Fibroblast of lung (primary cell): Measurements from ENCODE around the gene OPA1. TPM values are rescaled to one million over a fixed set of nuclear protein-coding genes. Genes with fewer than 3 reads are reported as not detected.

Experiments
- DNase-seq, 2 donors: peaks; one replicate each; pipeline versions ENCODE4 v3.0.0 to v3.0.0-alpha.2; 2010; ENCODE audit warnings: low read depth in 2 of 2
- H2AFZ ChIP-seq: 2 replicates; pipeline ENCODE4 v1.5.1; 2012; ENCODE audit warnings: low read length, control low read depth, inconsistent platforms
- H3K27ac ChIP-seq: 2 replicates; pipeline ENCODE4 v1.5.1; 2011; ENCODE audit warnings: low read length, control low read depth; ENCODE audit not compliant: insufficient read depth
- H3K27me3 ChIP-seq: 2 replicates; pipeline ENCODE4 v1.5.1; 2011; ENCODE audit warnings: mild to moderate bottlenecking, low read length; ENCODE audit not compliant: control insufficient read depth, insufficient read depth
- H3K36me3 ChIP-seq: 2 replicates; pipeline ENCODE4 v1.5.1; 2011; ENCODE audit warnings: low read length; ENCODE audit not compliant: control insufficient read depth, insufficient read depth
- H3K4me1 ChIP-seq: 2 replicates; pipeline ENCODE4 v1.5.1; 2011; ENCODE audit warnings: low read length; ENCODE audit not compliant: control insufficient read depth, insufficient read depth; ENCODE audit errors: extremely low read depth
- H3K4me2 ChIP-seq: 2 replicates; pipeline ENCODE4 v1.5.1; 2011; ENCODE audit warnings: low read length, control low read depth; ENCODE audit not compliant: insufficient read depth; ENCODE audit errors: extremely low read depth
- H3K4me3 ChIP-seq, 4 experiments: fragments of 200-600 bp in 1 of 4; sonication (generic) in 1 of 4; replicated peaks in 1 of 4; 2 replicates each; pipeline ENCODE4 v1.5.1; 2011 to 2016; ENCODE audit warnings: low read length in 4 of 4, low read depth in 3 of 4, mild to moderate bottlenecking in 3 of 4, control low read depth in 2 of 4, inconsistent platforms in 1 of 4, mixed read lengths in 1 of 4; ENCODE audit not compliant: insufficient read depth in 1 of 4; ENCODE audit errors: control extremely low read depth in 1 of 4
- H3K79me2 ChIP-seq: 2 replicates; pipeline ENCODE4 v1.5.1; 2012; ENCODE audit warnings: mild to moderate bottlenecking, low read length, inconsistent platforms; ENCODE audit not compliant: control insufficient read depth, insufficient read depth
- H3K9ac ChIP-seq: 2 replicates; pipeline ENCODE4 v1.5.1; 2011; ENCODE audit warnings: mild to moderate bottlenecking, low read length, control low read depth; ENCODE audit not compliant: insufficient read depth
- H3K9me3 ChIP-seq: 2 replicates; pipeline ENCODE4 v1.5.1; 2012; ENCODE audit warnings: low read depth, low read length; ENCODE audit not compliant: control insufficient read depth, insufficient read depth
- H4K20me1 ChIP-seq: 2 replicates; pipeline ENCODE4 v1.5.1; 2011; ENCODE audit warnings: low read length; ENCODE audit not compliant: control insufficient read depth, insufficient read depth; ENCODE audit errors: extremely low read depth
- CTCF ChIP-seq, 2 donors: IDR thresholded peaks in 1 of 2; conservative IDR thresholded peaks in 1 of 2; 1 replicate in 1 of 2; 2 replicates in 1 of 2; pipeline ENCODE4 v1.5.1; 2011 to 2012; ENCODE audit warnings: low read length in 2 of 2, control low read depth in 1 of 2, inconsistent platforms in 1 of 2, low read depth in 1 of 2, mild to moderate bottlenecking in 1 of 2
- EZH2 ChIP-seq: IDR thresholded peaks from 2 replicates; pipeline ENCODE4 v1.5.1; 2012; ENCODE audit warnings: low read length, control low read depth, mild to moderate bottlenecking; ENCODE audit errors: missing control alignments
- polyA plus RNA-seq, 2 donors: library from polyadenylated mRNA; depleted of rRNA in 1 of 2; stranded (reverse) in 1 of 2; unstranded in 1 of 2; fragments of >200 nt; gene quantifications; 2 replicates each; pipeline ENCODE4 v1.2.1, GENCODE V29; 2011 to 2012; ENCODE audit warnings: missing spikeins in 1 of 2
- total RNA-seq: library from RNA; depleted of rRNA; stranded (reverse); fragments of >200 nt; gene quantifications from 2 replicates; pipeline ENCODE4 v1.2.1, GENCODE V29; 2014

Gene OPA1
- total and polyA plus RNA-seq, 2 donors (not counting 1 experiment from before 2014, with no cell fraction given), result 40.6 to 63.9 TPM

- Histone ChIP-seq H3K4me3 (no peak overlapping the region), H3K36me3 (no peaks in the 10 kb centered on the region), H3K27me3 (peaks cover 4% of the 10 kb centered on the region), H3K9me3 (no peaks in the 10 kb centered on the region), H4K20me1 (no peaks in the 10 kb centered on the region), H3K4me1 (no peaks in the 10 kb centered on the region), H2AFZ (no peak overlapping the region), H3K4me2 (no peak overlapping the region), H3K79me2 (no peaks in the 10 kb centered on the region), H3K9ac (no peak overlapping the region), H3K27ac (no peak overlapping the region)
- TF ChIP-seq EZH2, result no peak
- TF ChIP-seq CTCF (conservative IDR thresholded peaks at IDR 0.05 in 1 of 2, IDR thresholded peaks at IDR 0.05 in 1 of 2; ENCODE audit: low read depth in 1 of 2, low read length in 2 of 2), result no peak
- DNase-seq, result peak in 1 of 2 donors; percentile 38
These were observed 150.7 kb downstream of the OPA1 start for GRCh38 chr3:193743702-193744047.

GRCh38 chr3:193744048-193744821, 151.2 kb downstream of the OPA1 start:
- Histone ChIP-seq H3K4me1 (no peaks in the 10 kb centered on the region), H2AFZ (no peak overlapping the region), H3K4me2 (no peak overlapping the region), H3K9ac (no peak overlapping the region), H3K4me3 (no peak overlapping the region), H3K9me3 (no peaks in the 10 kb centered on the region), H3K27ac (no peak overlapping the region), H3K27me3 (peaks cover 4% of the 10 kb centered on the region), H3K36me3 (no peaks in the 10 kb centered on the region), H3K79me2 (no peaks in the 10 kb centered on the region), H4K20me1 (no peaks in the 10 kb centered on the region)
- no peak for TF ChIP-seq EZH2
- no peak for TF ChIP-seq CTCF (conservative IDR thresholded peaks at IDR 0.05 in 1 of 2, IDR thresholded peaks at IDR 0.05 in 1 of 2; ENCODE audit: low read depth in 1 of 2, low read length in 2 of 2)
- DNase-seq, result peak in 1 of 2 donors; percentile 36

GRCh38 chr3:193744822-193745684, 152.0 kb downstream of the OPA1 start:
- TF ChIP-seq EZH2 (no peak), CTCF (conservative IDR thresholded peaks at IDR 0.05 in 1 of 2, IDR thresholded peaks at IDR 0.05 in 1 of 2; ENCODE audit: low read depth in 1 of 2, low read length in 2 of 2) (no peak)
- Histone ChIP-seq H3K79me2 (no peaks in the 10 kb centered on the region), H3K9ac (no peak overlapping the region), H2AFZ (no peak overlapping the region), H4K20me1 (no peaks in the 10 kb centered on the region), H3K27ac (no peak overlapping the region), H3K4me3 (no peak overlapping the region), H3K27me3 (peaks cover 4% of the 10 kb centered on the region), H3K9me3 (no peaks in the 10 kb centered on the region), H3K4me1 (no peaks in the 10 kb centered on the region), H3K4me2 (no peak overlapping the region), H3K36me3 (no peaks in the 10 kb centered on the region)
- peak; percentile 17 to 26 for DNase-seq
